ENCODE measurements around the gene PAM16.
"Not testable (repeated sequence)": the region's sequence is repeated elsewhere in the genome, so short reads cannot be mapped to it uniquely, and the experiment has no call there.

The PAM16 gene

GRCh38 chr16:4350787-4351659, at the start of gene PAM16:
TSS of gene PAM16 (minus strand) at chr16:4351321. CDS start at chr16:4351234, 87 bp downstream.
- DNase-seq: peak; percentile 99

- no peak for DNase-seq
Measured at GRCh38 chr16:4399001-4399730, 48.0 kb upstream of the PAM16 start.

- DNase-seq: no peak
Measured at GRCh38 chr16:4395055-4395726, 44.1 kb upstream of the PAM16 start.

GRCh38 chr16:4393850-4394249, 42.7 kb upstream of the PAM16 start:
- not testable (repeated sequence) for DNase-seq

GRCh38 chr16:4393240-4393600, 42.1 kb upstream of the PAM16 start:
- no peak for DNase-seq

GRCh38 chr16:4392382-4393239, 41.5 kb upstream of the PAM16 start:
- DNase-seq: no peak

GRCh38 chr16:4391631-4392381, 40.7 kb upstream of the PAM16 start:
- DNase-seq: no peak

GRCh38 chr16:4390266-4391260, 39.4 kb upstream of the PAM16 start:
- no peak for DNase-seq

- DNase-seq: no peak
Measured at GRCh38 chr16:4389051-4389955, 38.2 kb upstream of the PAM16 start.

- DNase-seq: no peak
Measured at GRCh38 chr16:4388271-4389021, 37.3 kb upstream of the PAM16 start.

- no peak for DNase-seq
Measured at GRCh38 chr16:4387781-4388180, 36.7 kb upstream of the PAM16 start.

GRCh38 chr16:4386951-4387565, 35.9 kb upstream of the PAM16 start:
- DNase-seq: no peak

- no peak for DNase-seq
Measured at GRCh38 chr16:4386451-4386805, 35.3 kb upstream of the PAM16 start.

- DNase-seq: no peak
Measured at GRCh38 chr16:4385789-4386450, 34.8 kb upstream of the PAM16 start.

- no peak for DNase-seq
Measured at GRCh38 chr16:4385066-4385788, 34.1 kb upstream of the PAM16 start.

- no peak for DNase-seq
Measured at GRCh38 chr16:4384509-4384942, 33.4 kb upstream of the PAM16 start.
